BLaER1 treated with 17β-estradiol and CSF1 and Interleukin-3, amounts not matched to agents 10 nM and 100 nM (cell line): Measurements from ENCODE around the gene SPTBN4.

Experiments used
- H3K27ac ChIP-seq, 11 experiments: shearing (Covaris generic); formaldehyde crosslinking; 2 replicates each; pipeline ENCODE4 v1.8.1; 2022
- H3K27me3 ChIP-seq, 11 experiments: shearing (Covaris generic); formaldehyde crosslinking; 2 replicates each; pipeline ENCODE4 v1.8.1; 2022
- H3K36me3 ChIP-seq, 11 experiments: shearing (Covaris generic); formaldehyde crosslinking; 2 replicates each; pipeline ENCODE4 v1.8.1; 2022
- H3K4me1 ChIP-seq, 10 experiments: shearing (Covaris generic); formaldehyde crosslinking; 2 replicates each; pipeline ENCODE4 v1.8.1; 2022
- H3K4me2 ChIP-seq, 11 experiments: shearing (Covaris generic); formaldehyde crosslinking; 2 replicates each; pipeline ENCODE4 v1.8.1; 2022
- H3K4me3 ChIP-seq, 10 experiments: shearing (Covaris generic); formaldehyde crosslinking; 2 replicates each; pipeline ENCODE4 v1.8.1; 2022
- H3K9ac ChIP-seq, 11 experiments: shearing (Covaris generic); formaldehyde crosslinking; 2 replicates each; pipeline ENCODE4 v1.8.1; 2022
- H3K9me3 ChIP-seq, 11 experiments: shearing (Covaris generic); formaldehyde crosslinking; replicated peaks in 1 of 11; 2 replicates each; pipeline ENCODE4 v1.8.1; 2022
- H4K20me1 ChIP-seq, 11 experiments: shearing (Covaris generic); formaldehyde crosslinking; 2 replicates each; pipeline ENCODE4 v1.8.1; 2022
- Cebpa-rat ChIP-seq, 11 experiments: shearing (Covaris generic); IDR thresholded peaks; 2 replicates each; pipeline ENCODE4 v1.8.1; 2022

SPTBN4 gene

DNA sequence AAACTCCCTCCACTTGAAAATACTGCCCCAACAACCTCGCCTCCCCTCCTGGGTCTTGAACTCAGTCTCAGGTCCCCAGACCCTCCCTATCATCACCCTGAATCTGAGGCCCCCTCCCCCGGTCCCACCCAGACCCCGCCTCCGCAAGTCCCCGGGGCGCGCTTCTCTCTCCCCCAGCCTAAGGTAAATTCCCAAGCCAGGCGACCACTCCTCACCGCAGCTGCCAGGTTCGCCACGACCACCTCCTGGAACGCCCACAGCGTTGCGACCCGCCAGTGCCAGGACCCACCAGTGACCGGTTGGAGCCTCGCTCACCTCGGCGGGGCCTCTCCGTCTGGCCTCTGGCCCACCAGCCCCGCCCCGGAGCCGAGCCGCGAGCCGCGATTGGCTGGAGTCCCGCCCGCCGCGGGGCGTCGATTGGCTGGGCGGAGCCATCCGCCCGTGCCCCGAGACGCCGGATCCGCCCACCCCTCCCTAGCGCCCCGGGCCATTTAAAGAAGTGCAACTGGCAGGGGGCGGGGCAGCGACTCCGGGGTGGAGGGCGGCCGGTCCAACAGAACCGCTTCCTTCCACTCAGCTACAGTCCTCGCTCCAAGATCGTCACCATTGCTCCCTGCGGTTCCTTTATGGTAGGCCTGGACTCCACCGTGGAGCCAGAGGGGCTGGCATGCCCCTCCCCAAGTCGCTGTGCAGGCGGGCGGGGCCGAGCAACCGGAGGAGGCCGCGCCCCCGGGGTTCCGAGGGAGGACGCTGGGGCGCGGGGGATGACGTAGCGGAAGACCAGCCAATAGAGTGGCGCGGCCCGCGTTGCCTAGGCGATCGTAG is 22.6 kb upstream of the SPTBN4 start, which contains the start of gene SERTAD3:
SERTAD3 (minus strand) TSS at position 336 of the 825 bp plus-strand sequence. CDS start 2,255 bp downstream, outside the sequence.
- peak within 1 kb of the TSS; percentile 81 to 99 (median 90) for H3K4me3 ChIP-seq
- peak within 1 kb of the TSS; percentile 74 to 95 (median 89) for H3K4me2 ChIP-seq
- no peak for TF ChIP-seq Cebpa-rat (IDR thresholded peaks at IDR 0.05)
- no peaks in the 10 kb centered on the region for H3K9me3 ChIP-seq
- peaks cover 0 to 45% (median 24%) of the 10 kb centered on the region in 11 experiments; a peak in 15 of 22 replicates for H4K20me1 ChIP-seq
- peak within 1 kb of the TSS; percentile 89 to 98 (median 96) for H3K27ac ChIP-seq
- no peaks in the 10 kb centered on the region for H3K27me3 ChIP-seq
- H3K4me1 ChIP-seq = peaks cover 19 to 38% (median 23%) of the 10 kb centered on the region in 10 experiments
- peaks cover 18 to 56% (median 28%) of the 10 kb centered on the region in 11 experiments for H3K36me3 ChIP-seq
- peak within 1 kb of the TSS; percentile 87 to 99 (median 95) for H3K9ac ChIP-seq

DNA sequence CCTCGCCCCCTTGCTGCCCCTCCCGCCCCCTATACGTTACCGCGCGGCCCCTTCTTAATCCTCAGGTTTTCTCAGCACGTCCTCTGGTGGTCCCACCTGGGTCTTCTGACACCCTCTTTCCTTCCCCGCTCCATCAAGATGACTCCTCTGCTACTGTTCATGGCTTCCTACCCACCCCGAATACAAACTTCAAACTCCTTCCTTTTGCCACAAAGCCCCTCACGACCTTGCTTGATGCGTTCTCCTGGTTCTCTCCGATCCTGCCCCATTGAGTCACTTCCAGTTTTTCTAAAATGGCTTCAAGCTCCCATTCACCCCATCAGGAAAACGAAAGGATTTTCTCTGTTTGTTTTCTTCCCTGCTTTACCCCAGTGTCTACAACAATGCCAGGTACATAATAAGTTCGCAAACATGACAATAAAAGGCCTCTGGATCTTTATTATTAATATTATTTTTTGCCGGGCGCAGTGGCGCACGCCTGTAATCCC is 21.9 kb upstream of the SPTBN4 start:
- H3K9me3 ChIP-seq = no peaks in the 10 kb centered on the region
- H3K4me1 ChIP-seq = peaks cover 19 to 38% (median 23%) of the 10 kb centered on the region in 10 experiments
- H4K20me1 ChIP-seq = peaks cover 0 to 38% (median 24%) of the 10 kb centered on the region in 11 experiments; a peak in 15 of 22 replicates
- no peaks in the 10 kb centered on the region for H3K27me3 ChIP-seq
- peak overlapping the region; percentile 87 to 99 (median 95); a peak in 21 of 22 replicates for H3K9ac ChIP-seq
- H3K4me2 ChIP-seq = peak overlapping the region; percentile 73 to 95 (median 80)
- TF ChIP-seq Cebpa-rat (IDR thresholded peaks at IDR 0.05) = no peak
- H3K27ac ChIP-seq = peak overlapping the region in 10 of 11 experiments; percentile 30 to 98 (median 94); a peak in 19 of 22 replicates
- peaks cover 18 to 57% (median 26%) of the 10 kb centered on the region in 11 experiments for H3K36me3 ChIP-seq
- peak overlapping the region; percentile 81 to 99 (median 90) for H3K4me3 ChIP-seq

DNA sequence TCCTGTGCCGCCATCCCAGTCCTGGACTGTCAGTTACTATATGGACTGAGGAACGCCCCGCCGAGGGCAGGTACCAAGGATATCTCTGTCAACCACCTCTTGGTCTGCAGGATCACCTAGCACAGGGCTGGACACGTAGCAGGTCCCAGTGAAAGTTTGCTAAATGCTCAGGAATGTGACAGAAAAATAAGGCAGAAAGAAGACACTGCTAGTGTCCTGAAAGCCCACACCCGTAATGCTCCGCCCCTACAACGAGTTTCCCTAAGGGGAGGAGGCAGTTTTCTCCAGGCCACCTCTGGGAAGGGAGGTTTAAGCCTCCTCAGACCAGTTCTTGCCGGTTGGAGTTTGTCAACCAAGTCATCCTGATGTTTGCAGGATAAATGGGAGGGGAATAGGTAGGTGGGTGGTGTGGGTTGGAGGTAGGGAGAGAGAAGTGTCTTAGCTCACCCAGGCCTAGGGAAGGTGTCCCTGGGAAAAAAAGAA is 21.0 kb upstream of the SPTBN4 start:
- no peak overlapping the region for H3K27ac ChIP-seq
- H3K9me3 ChIP-seq = no peaks in the 10 kb centered on the region
- H3K4me2 ChIP-seq = peak overlapping the region in 1 of 11 experiments; percentile 95; a peak in 1 of 22 replicates
- H3K36me3 ChIP-seq = peaks cover 11 to 57% (median 17%) of the 10 kb centered on the region in 11 experiments
- H3K4me1 ChIP-seq = peaks cover 19 to 32% (median 23%) of the 10 kb centered on the region in 10 experiments
- no peaks in the 10 kb centered on the region for H3K27me3 ChIP-seq
- no peak overlapping the region for H3K4me3 ChIP-seq
- 0 out of 22 replicates have a peak overlapping the region, but pooled peaks of 2 of the 11 experiments have one; percentile 9 to 87 for H3K9ac ChIP-seq
- TF ChIP-seq Cebpa-rat (IDR thresholded peaks at IDR 0.05) = no peak
- H4K20me1 ChIP-seq = peaks cover 0 to 30% (median 18%) of the 10 kb centered on the region in 11 experiments; a peak in 14 of 22 replicates

DNA sequence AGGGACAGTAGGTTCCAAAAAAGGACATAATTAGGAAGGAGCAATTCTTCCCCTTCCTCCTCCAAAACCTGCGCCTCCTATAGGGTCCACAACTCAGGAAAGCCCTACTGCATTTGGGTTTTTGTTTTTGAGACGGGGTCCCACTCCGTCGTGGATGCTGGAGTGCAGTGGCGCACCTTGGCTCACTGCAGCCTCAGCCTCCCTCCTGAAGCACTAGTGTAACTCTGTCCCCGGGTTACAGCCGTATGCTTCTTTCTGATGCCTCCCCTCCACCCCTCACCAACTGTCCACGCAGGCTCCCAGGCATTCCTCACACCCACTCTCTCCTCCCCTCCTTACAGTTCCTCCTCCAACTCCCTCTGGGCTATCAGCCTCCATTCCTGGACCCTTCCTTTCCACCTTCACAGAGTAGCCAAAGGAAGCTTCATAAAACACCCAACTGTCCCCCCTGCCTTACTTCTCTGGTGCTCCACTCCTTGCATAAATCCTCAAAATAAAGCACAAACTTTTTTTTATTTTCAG is 20.5 kb upstream of the SPTBN4 start:
- no peak for TF ChIP-seq Cebpa-rat (IDR thresholded peaks at IDR 0.05)
- Histone ChIP-seq H3K27ac (no peak overlapping the region), H3K9ac (0 out of 22 replicates have a peak overlapping the region, but pooled peaks of 1 of the 11 experiments have one; percentile 5)

DNA sequence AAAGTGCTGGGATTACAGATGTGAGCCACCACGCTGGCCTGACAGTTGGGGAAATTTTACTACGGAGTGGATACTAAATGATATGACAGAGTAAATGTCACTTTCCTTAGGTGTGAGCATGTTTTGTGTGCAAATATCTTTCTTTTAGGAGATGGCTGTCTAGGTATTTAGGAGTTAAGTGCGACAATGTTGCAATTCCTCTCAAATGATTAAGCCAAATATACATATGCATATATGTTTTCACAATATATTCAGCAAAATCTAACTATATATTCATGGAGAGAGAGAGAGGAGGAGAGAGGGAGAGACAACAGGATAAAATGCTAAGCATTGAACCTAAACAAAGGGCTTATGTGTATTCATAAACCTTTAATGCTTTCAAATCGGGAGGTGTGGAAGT is 17.3 kb upstream of the SPTBN4 start:
- peaks cover 5 to 18% (median 10%) of the 10 kb centered on the region in 10 experiments; a peak in 12 of 20 replicates for H3K4me1 ChIP-seq
- peaks cover 0 to 76% (median 6%) of the 10 kb centered on the region in 11 experiments; a peak in 11 of 22 replicates for H3K36me3 ChIP-seq
- no peaks in the 10 kb centered on the region for H3K9me3 ChIP-seq
- H3K27me3 ChIP-seq = no peaks in the 10 kb centered on the region
- H3K4me2 ChIP-seq = no peak overlapping the region
- H4K20me1 ChIP-seq = peaks cover 0 to 25% (median 0%) of the 10 kb centered on the region in 11 experiments; a peak in 4 of 22 replicates
- no peak for TF ChIP-seq Cebpa-rat (IDR thresholded peaks at IDR 0.05)
- no peak overlapping the region for H3K9ac ChIP-seq
- no peak overlapping the region for H3K4me3 ChIP-seq
- no peak overlapping the region for H3K27ac ChIP-seq

More for the DNA sequence above, 20.5 kb upstream of the SPTBN4 start:
- Histone ChIP-seq H3K4me1 (peaks cover 19 to 27% (median 21%) of the 10 kb centered on the region in 10 experiments), H3K4me3 (no peak overlapping the region), H3K36me3 (peaks cover 6 to 57% (median 12%) of the 10 kb centered on the region in 11 experiments), H3K9me3 (no peaks in the 10 kb centered on the region), H4K20me1 (peaks cover 0 to 30% (median 13%) of the 10 kb centered on the region in 11 experiments; a peak in 14 of 22 replicates), H3K27me3 (no peaks in the 10 kb centered on the region), H3K4me2 (no peak overlapping the region)

DNA sequence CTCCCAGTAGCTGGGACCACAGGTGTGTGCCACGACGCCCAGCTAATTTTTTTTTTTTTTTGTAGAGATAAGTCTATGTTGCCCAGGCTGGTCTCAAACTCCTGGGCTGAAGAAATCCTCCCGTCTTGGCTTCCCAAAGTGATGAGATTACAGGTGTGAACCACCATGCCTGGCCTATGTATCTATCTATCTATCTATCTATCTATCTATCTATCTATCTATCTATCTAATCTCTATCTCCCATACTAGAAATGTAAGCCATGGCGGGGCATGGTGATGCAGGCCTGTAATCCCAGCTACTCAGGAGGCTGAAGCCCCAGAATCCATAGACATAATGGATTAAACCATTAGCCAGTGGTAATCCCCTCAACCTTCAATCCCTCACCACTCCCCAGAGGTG is 16.1 kb upstream of the SPTBN4 start:
- Histone ChIP-seq H3K27ac (no peak overlapping the region), H3K4me3 (no peak overlapping the region), H3K9ac (no peak overlapping the region), H3K9me3 (no peaks in the 10 kb centered on the region), H3K4me2 (no peak overlapping the region), H4K20me1 (peaks cover 0 to 25% (median 0%) of the 10 kb centered on the region in 11 experiments; a peak in 4 of 22 replicates), H3K4me1 (peaks cover 0 to 11% (median 3%) of the 10 kb centered on the region in 10 experiments; a peak in 9 of 20 replicates), H3K27me3 (no peaks in the 10 kb centered on the region), H3K36me3 (peaks cover 0 to 88% (median 6%) of the 10 kb centered on the region in 11 experiments; a peak in 11 of 22 replicates)
- TF ChIP-seq Cebpa-rat (IDR thresholded peaks at IDR 0.05) = no peak

DNA sequence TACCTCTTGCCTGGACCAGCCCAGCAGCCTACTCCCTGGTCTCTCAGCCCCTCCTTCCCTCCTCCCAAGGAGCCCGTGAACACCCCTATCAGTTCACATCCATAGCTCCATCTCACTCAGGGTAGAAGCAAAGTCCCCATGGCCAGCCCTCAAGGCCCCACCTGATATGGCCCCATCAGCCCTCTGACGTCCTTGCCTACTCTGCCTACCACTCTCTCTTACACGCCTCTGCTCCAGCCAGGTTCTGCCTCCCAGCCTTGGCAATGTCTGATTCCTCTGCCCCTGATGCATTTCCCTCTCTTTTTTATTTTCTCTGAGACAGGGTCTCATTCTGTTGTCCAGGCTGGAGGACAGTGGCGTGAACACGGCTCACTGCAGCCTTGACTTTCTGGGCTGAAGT is 14.8 kb upstream of the SPTBN4 start:
- Histone ChIP-seq H3K4me1 (peaks cover 0 to 11% (median 0%) of the 10 kb centered on the region in 10 experiments; a peak in 5 of 20 replicates), H4K20me1 (peaks cover 0 to 35% (median 0%) of the 10 kb centered on the region in 11 experiments; a peak in 4 of 22 replicates), H3K4me2 (no peak overlapping the region), H3K36me3 (peaks cover 0 to 100% (median 6%) of the 10 kb centered on the region in 11 experiments; a peak in 11 of 22 replicates), H3K4me3 (no peak overlapping the region), H3K27me3 (no peaks in the 10 kb centered on the region), H3K9ac (no peak overlapping the region), H3K9me3 (no peaks in the 10 kb centered on the region), H3K27ac (no peak overlapping the region)
- no peak for TF ChIP-seq Cebpa-rat (IDR thresholded peaks at IDR 0.05)

DNA sequence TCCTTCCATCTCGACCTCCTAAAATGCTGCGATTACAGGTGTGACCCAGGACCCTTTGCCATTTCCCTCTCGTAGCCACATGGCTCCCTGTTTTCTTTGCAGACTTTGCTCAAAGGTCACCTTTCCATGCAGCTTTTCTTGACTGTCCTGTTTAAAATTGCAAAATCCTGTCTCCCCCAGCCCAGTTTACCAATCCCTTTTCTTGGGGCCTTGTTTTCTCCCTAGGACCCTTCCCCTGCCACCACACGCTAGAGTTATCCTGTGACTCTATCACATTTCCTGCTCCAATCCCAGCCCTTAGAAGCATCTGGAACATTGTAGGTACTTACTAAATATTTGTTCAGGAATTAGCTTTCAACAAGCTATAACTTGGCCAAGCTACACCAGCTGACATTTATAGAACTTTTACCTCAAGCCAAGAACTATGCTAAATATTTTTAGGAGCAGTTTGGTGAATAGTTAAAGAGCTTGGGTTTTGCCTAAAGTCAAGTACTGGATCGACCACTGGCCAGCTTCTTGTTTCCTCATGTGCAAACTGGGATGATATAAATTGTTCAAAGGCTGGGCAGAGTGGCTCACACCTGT is 13.6 kb upstream of the SPTBN4 start:
- Histone ChIP-seq H4K20me1 (peaks cover 0 to 39% (median 0%) of the 10 kb centered on the region in 11 experiments; a peak in 4 of 22 replicates), H3K4me3 (no peak overlapping the region), H3K4me2 (no peak overlapping the region), H3K9me3 (no peaks in the 10 kb centered on the region), H3K27ac (no peak overlapping the region), H3K36me3 (peaks cover 0 to 98% (median 5%) of the 10 kb centered on the region in 11 experiments; a peak in 11 of 22 replicates), H3K4me1 (peaks cover 0 to 11% (median 0%) of the 10 kb centered on the region in 10 experiments; a peak in 5 of 20 replicates), H3K9ac (peak overlapping the region in 1 of 11 experiments; percentile 5; a peak in 1 of 22 replicates), H3K27me3 (no peaks in the 10 kb centered on the region)
- no peak for TF ChIP-seq Cebpa-rat (IDR thresholded peaks at IDR 0.05)
